Aorta (tissue), 5 donors: ENCODE results near the gene ELN. TPM values are rescaled to one million over a fixed set of nuclear protein-coding genes. Genes with fewer than 3 reads are reported as not detected.
"Not testable (repeated sequence)": the region's sequence is repeated elsewhere in the genome, so short reads cannot be mapped to it uniquely, and the experiment has no call there.

Experiments
- ATAC-seq: fragments of 200-7000 bp; cut with Tn5 transposase; one replicate; pipeline ENCODE4 v1.9.1; 2022; ENCODE audit warnings: moderate library complexity; ENCODE audit not compliant: low FRiP score
- DNase-seq, 2 donors: peaks; one replicate each; pipeline ENCODE4 v3.0.0-alpha.2; 2020
- H3K27ac ChIP-seq, 2 donors: one replicate each; pipeline ENCODE4 v1.5.1; 2013; ENCODE audit warnings: low read length in 2 of 2, mild to moderate bottlenecking in 2 of 2, moderate library complexity in 2 of 2, control low read depth in 1 of 2, inconsistent platforms in 1 of 2, low read depth in 1 of 2
- H3K27me3 ChIP-seq, 2 donors: one replicate each; pipeline ENCODE4 v1.6.1; 2013; ENCODE audit warnings: control low read depth in 1 of 2, low read length in 1 of 2, mild to moderate bottlenecking in 1 of 2, moderate library complexity in 1 of 2; ENCODE audit not compliant: insufficient read depth in 2 of 2, control insufficient read depth in 1 of 2
- H3K36me3 ChIP-seq, 2 donors: one replicate each; pipeline ENCODE4 v1.6.1; 2013; ENCODE audit warnings: control low read depth in 1 of 2, low read length in 1 of 2, mild to moderate bottlenecking in 1 of 2; ENCODE audit not compliant: insufficient read depth in 2 of 2, control insufficient read depth in 1 of 2
- H3K4me1 ChIP-seq, 2 donors: one replicate each; pipeline ENCODE4 v1.6.1; 2013; ENCODE audit warnings: low read length in 2 of 2, control low read depth in 1 of 2, mild to moderate bottlenecking in 1 of 2, moderate library complexity in 1 of 2; ENCODE audit not compliant: insufficient read depth in 2 of 2, control insufficient read depth in 1 of 2
- H3K4me3 ChIP-seq, 2 donors: one replicate each; pipeline ENCODE4 v1.5.1; 2013; ENCODE audit warnings: low read length in 2 of 2, control low read depth in 1 of 2, mild to moderate bottlenecking in 1 of 2
- H3K9me3 ChIP-seq: one replicate; pipeline ENCODE4 v1.6.1; 2013; ENCODE audit warnings: mild to moderate bottlenecking, low read length; ENCODE audit not compliant: control insufficient read depth
- WGBS, 2 donors: extraction: QIAGEN DNeasy Blood & Tissue Kit; methylation state at CpG; one replicate each; pipeline ENCODE4 v1.1.7; 2013; 5-methylcytosine and 5-hydroxymethylcytosine counted together
- intact Hi-C, 2 donors: fragments of 100-400 bp; cut with DNase I; formaldehyde crosslinking; loops; one replicate each; pipeline versions ENCODE4 v1.14.2 to v1.15.0; 2022
- long read RNA-seq, 2 donors: library from polyadenylated mRNA; unstranded; transcript quantifications; one replicate each; pipeline ENCODE4 v2.0.0, GENCODE V29; 2020 to 2021
- polyA plus RNA-seq, 2 donors: library from polyadenylated mRNA; stranded (reverse); fragments of 200-250 nt; gene quantifications; one replicate each; pipeline ENCODE4 v1.2.3, GENCODE V29; 2013
- total RNA-seq, 2 donors: library from RNA; stranded (reverse); fragmentation: NEBNext Ultra II Directional; extraction: Animal tissue kit (Norgen Biotek cat#: 25700); gene quantifications; one replicate each; pipeline ENCODE4 v1.2.1, GENCODE V29; 2021
- donor health status: healthy with polysubstance abuse.
- donor health status: Bipolar disorder and iron deficiency.
- donor health status: DM: no; HTN: no; CAD: no.
- donor health status: DM: no; HTN: no; CAD: no.
- donor health status: DM: yes; HTN: yes; CAD: no.

Gene ELN
- 100 to 1,000 TPM; 556 to 836 TPM for total RNA-seq
- 1,000 to 10,000 TPM in 1 of 2 donors, 100 to 1,000 TPM in 1; 262 to 1,097 TPM for polyA plus RNA-seq
- long read RNA-seq, donor 1, transcript ELN-221 (32 exons, 2,583 nt): major isoform, 37 of 512 reads
- long read RNA-seq, donor 1, transcript ELN-201 (33 exons, 3,781 nt): minor isoform, 20 of 512 reads
- long read RNA-seq, donor 1, transcript ELN-209 (32 exons, 3,109 nt): minor isoform, 18 of 512 reads
- long read RNA-seq, donor 1, partial matches to known transcripts: 196 of 512 reads
- long read RNA-seq, donor 1, other reads (novel, unspliced or antisense): 228 of 512 reads
- long read RNA-seq, donor 2, transcript ELN-209 (32 exons, 3,109 nt): minor isoform, 31 of 442 reads
- long read RNA-seq, donor 2, transcript ELN-201 (33 exons, 3,781 nt): minor isoform, 28 of 442 reads
- long read RNA-seq, donor 2, transcript ELN-221 (32 exons, 2,583 nt): major isoform, 42 of 442 reads
- long read RNA-seq, donor 2, partial matches to known transcripts: 197 of 442 reads
- long read RNA-seq, donor 2, other reads (novel, unspliced or antisense): 139 of 442 reads

- peaks cover 0 to 8% of the 10 kb centered on the region in 2 donors for H3K4me1 ChIP-seq
- H3K27me3 ChIP-seq: no peaks in the 10 kb centered on the region
- peak within 1 kb of the TSS; percentile 83 to 97 for H3K27ac ChIP-seq
- H3K36me3 ChIP-seq: no peaks in the 10 kb centered on the region
- peak; percentile 90 for ATAC-seq
- no peaks in the 10 kb centered on the region for H3K9me3 ChIP-seq
- peak within 1 kb of the TSS; percentile 76 to 78 for H3K4me3 ChIP-seq
- 2 to 3% methylated on average over 26 to 39 of the region's 39 CpGs for WGBS, 2 donors
- DNase-seq: peak; percentile 92 to 95
- intact Hi-C loops: loop anchor here (2.0 to 10.0 kb wide), 4 partner anchors 36 to 136 kb away; no protein-coding TSS in a partner anchor
Observed at GRCh38 chr7:74027683-74028320, at the start of gene ELN. ELN (plus strand) TSS chr7:74028173; CDS start chr7:74028188, 15 bp downstream.

GRCh38 chr7:73978661-73979563 is 49.1 kb upstream of the ELN start:
- no peaks in the 10 kb centered on the region for H3K4me1 ChIP-seq
- intact Hi-C loops: loop anchor here (10.0 kb wide), 1 partner anchor 46 kb away; the partner anchor contains the start of gene ELN (in 2 of the 2)

GRCh38 chr7:73979656-73980055 is 48.3 kb upstream of the ELN start:
- H3K4me1 ChIP-seq, H3K4me3 ChIP-seq, H3K36me3 ChIP-seq, H3K27me3 ChIP-seq, H3K9me3 ChIP-seq, DNase-seq, H3K27ac ChIP-seq, ATAC-seq: not testable (repeated sequence)
- intact Hi-C loops: loop anchor here (10.0 kb wide), 1 partner anchor 45 kb away; the partner anchor contains the start of gene ELN (in 2 of the 2)
- 87 to 92% methylated on average over 9 of the region's 9 CpGs for WGBS, 2 donors

More at GRCh38 chr7:73978661-73979563, 49.1 kb upstream of the ELN start:
- no peaks in the 10 kb centered on the region for H3K9me3 ChIP-seq
- no peaks in the 10 kb centered on the region for H3K36me3 ChIP-seq
- no peak overlapping the region for H3K4me3 ChIP-seq
- peak; percentile 49 for ATAC-seq
- no peaks in the 10 kb centered on the region for H3K27me3 ChIP-seq
- 41 to 52% methylated on average over 24 of the region's 24 CpGs for WGBS, 2 donors
- DNase-seq: peak in 1 of 2 donors; percentile 79
- H3K27ac ChIP-seq: peak overlapping the region in 1 of 2 donors; percentile 13

GRCh38 chr7:73980206-73980605 is 47.8 kb upstream of the ELN start:
- WGBS, 2 donors: 37 to 51% methylated on average over 6 of the region's 6 CpGs

GRCh38 chr7:73981933-73982332 is 46.0 kb upstream of the ELN start:
- no peaks in the 10 kb centered on the region for H3K36me3 ChIP-seq
- no peak overlapping the region for H3K4me3 ChIP-seq
- no peaks in the 10 kb centered on the region for H3K9me3 ChIP-seq
- ATAC-seq (no peak), DNase-seq (no peak)
- intact Hi-C loops: no loop called here
- no peaks in the 10 kb centered on the region for H3K27me3 ChIP-seq
- H3K4me1 ChIP-seq: no peaks in the 10 kb centered on the region
- 79 to 81% methylated on average over 7 of the region's 7 CpGs for WGBS, 2 donors
- H3K27ac ChIP-seq: no peak overlapping the region

More at GRCh38 chr7:73980206-73980605, 47.8 kb upstream of the ELN start:
- DNase-seq: peak in 1 of 2 donors; percentile 46
- Histone ChIP-seq H3K4me1 (no peaks in the 10 kb centered on the region), H3K4me3 (no peak overlapping the region), H3K36me3 (no peaks in the 10 kb centered on the region), H3K27me3 (no peaks in the 10 kb centered on the region), H3K27ac (no peak overlapping the region), H3K9me3 (no peaks in the 10 kb centered on the region)
- ATAC-seq: no peak
- intact Hi-C loops: no loop called here

- no peaks in the 10 kb centered on the region for H3K36me3 ChIP-seq
- H3K27me3 ChIP-seq: no peaks in the 10 kb centered on the region
- WGBS, 2 donors: 74% methylated on average over 22 of the region's 22 CpGs
- no peaks in the 10 kb centered on the region for H3K9me3 ChIP-seq
- DNase-seq: peak; percentile 50 to 67
- no peak overlapping the region for H3K4me3 ChIP-seq
- H3K4me1 ChIP-seq: no peaks in the 10 kb centered on the region
- intact Hi-C loops: no loop called here
- ATAC-seq: no peak
- no peak overlapping the region for H3K27ac ChIP-seq
Observed at GRCh38 chr7:73983437-73984164, 44.4 kb upstream of the ELN start.

GRCh38 chr7:73984481-73985205 is 43.3 kb upstream of the ELN start:
- 73 to 77% methylated on average over 19 of the region's 19 CpGs for WGBS, 2 donors
- intact Hi-C loops: no loop called here
- no peaks in the 10 kb centered on the region for H3K9me3 ChIP-seq
- no peaks in the 10 kb centered on the region for H3K4me1 ChIP-seq
- H3K27ac ChIP-seq: no peak overlapping the region
- H3K27me3 ChIP-seq: no peaks in the 10 kb centered on the region
- no peaks in the 10 kb centered on the region for H3K36me3 ChIP-seq
- peak in 1 of 2 donors; percentile 57 for DNase-seq
- no peak for ATAC-seq
- H3K4me3 ChIP-seq: no peak overlapping the region
